Right ventricle myocardium inferior (tissue), 1 donor: ENCODE results near the gene FUCA1. TPM values are rescaled to one million over a fixed set of nuclear protein-coding genes. Genes with fewer than 3 reads are reported as not detected.

Source experiments
- ATAC-seq: fragments of 200-7000 bp; cut with Tn5 transposase; one replicate; pipeline ENCODE4 v1.9.1; 2020; ENCODE audit warnings: mild to moderate bottlenecking, moderate library complexity
- DNase-seq: peaks from one replicate; pipeline ENCODE4 v3.0.0; 2021; ENCODE audit errors: missing footprints
- intact Hi-C: fragments of 100-400 bp; cut with DNase I; formaldehyde crosslinking; loops from one replicate; pipeline ENCODE4 v1.11.0; 2022
- total RNA-seq: library from RNA; stranded (reverse); fragmentation: NEBNext Ultra II Directional; extraction: Animal tissue kit (Norgen Biotek cat#: 25700); gene quantifications from one replicate; pipeline ENCODE4 v1.2.1, GENCODE V29; 2021
- donor health status: DM: no; HTN: yes; CAD: no; lungs with severe emphysema.

Gene FUCA1
- total RNA-seq, 1 donor from 2014 or later, result 12.2 TPM

DNA sequence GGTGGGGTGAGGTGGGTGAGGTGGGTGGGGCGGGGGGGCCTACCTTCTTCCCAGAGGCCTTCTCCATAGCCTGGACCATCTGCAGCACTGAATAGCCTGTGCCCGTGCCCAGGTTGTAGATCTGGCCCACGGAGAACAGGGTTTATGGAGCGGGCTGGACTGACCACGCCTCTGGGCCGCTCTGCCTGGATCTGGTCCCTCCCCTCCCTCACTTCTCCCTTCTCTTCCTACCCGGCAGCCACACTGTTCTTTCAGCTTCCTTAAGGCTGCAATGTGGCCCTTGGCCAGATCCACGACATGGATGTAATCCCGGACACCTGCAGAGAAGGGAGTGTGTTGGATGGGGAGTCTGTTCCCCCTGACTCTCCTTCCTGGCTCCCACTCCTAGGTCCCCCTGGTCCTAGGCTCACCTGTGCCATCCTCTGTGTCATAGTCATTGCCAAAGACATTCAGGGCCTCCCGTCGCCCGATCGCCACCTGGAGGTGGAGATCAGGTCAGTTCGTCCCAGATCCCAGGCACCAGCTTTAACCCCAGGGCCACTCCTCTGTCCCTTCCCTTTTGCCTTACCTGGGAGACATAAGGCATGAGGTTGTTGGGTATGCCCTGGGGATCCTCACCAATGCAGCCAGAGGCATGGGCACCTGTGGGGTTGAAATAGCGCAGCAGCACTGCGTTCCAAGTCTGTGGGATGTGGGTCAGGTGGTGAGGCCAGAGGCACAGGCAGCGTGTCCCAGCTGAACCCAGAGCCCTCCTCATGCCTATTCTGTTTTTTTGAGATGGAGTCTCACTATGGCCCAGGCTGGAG, 71.4 kb downstream of the FUCA1 start:
- intact Hi-C loops, result no loop called here
- DNase-seq, result no peak
- no peak for ATAC-seq

GRCh38 chr1:23795676-23796465, 72.2 kb downstream of the FUCA1 start:
- DNase-seq (no peak), ATAC-seq (no peak)
- intact Hi-C loops, result no loop called here

Other genes starting within 250 kb of the FUCA1 start
- 681 TPM for gene RPL11, start 176.5 kb downstream of the FUCA1 start, total RNA-seq
- 37.7 TPM for gene ELOA, start 124.8 kb downstream of the FUCA1 start, total RNA-seq
- gene PITHD1, start 89.9 kb downstream of the FUCA1 start, total RNA-seq, result 42.7 TPM
- 32.1 TPM for gene LYPLA2, start 77.1 kb downstream of the FUCA1 start, total RNA-seq
- 7.8 TPM for gene GALE, start 67.5 kb downstream of the FUCA1 start, total RNA-seq
- gene HMGCL, start 42.9 kb downstream of the FUCA1 start, total RNA-seq, result 32.8 TPM
- gene CNR2, start 45.1 kb upstream of the FUCA1 start, total RNA-seq, result not detected
- 85.8 TPM for gene PNRC2, start 91.5 kb upstream of the FUCA1 start, total RNA-seq
- gene SRSF10, start 112.0 kb upstream of the FUCA1 start, total RNA-seq, result 51.9 TPM
- 403 TPM for gene MYOM3, start 243.8 kb upstream of the FUCA1 start, total RNA-seq